Caco-2 (cell line): Measurements from ENCODE around the gene IL6. TPM values are rescaled to one million over a fixed set of nuclear protein-coding genes. Genes with fewer than 3 reads are reported as not detected.

Experiments
- BruUV-seq: library from RNA; stranded (reverse); fragments of 400-500 nt; replicated peaks from 2 replicates; lab custom pipeline; 2021; lab: Mats Ljungman, UMichigan
- CTCF ChIA-PET: fragments of 300-600 bp; sonication (Branson Sonifier 250); formaldehyde crosslinking; loops from one replicate; lab custom pipeline; 2022; ENCODE audit warnings: antibody characterized with exemption; lab: Charles Lee
- POLR2A ChIA-PET: fragments of 300-600 bp; sonication (Branson Sonifier 250); formaldehyde crosslinking; loops from one replicate; lab custom pipeline; 2022; ENCODE audit warnings: antibody characterized with exemption; lab: Charles Lee
- DNase-seq, 2 experiments: peaks; one replicate each; pipeline versions ENCODE4 v3.0.0 to v3.0.0-alpha.2; 2020 to 2022
- H3K27me3 ChIP-seq: replicated peaks from 2 replicates; pipeline ENCODE4 v1.6.0; 2011; ENCODE audit warnings: low read length; ENCODE audit not compliant: control insufficient read depth, insufficient read depth
- H3K36me3 ChIP-seq: 2 replicates; pipeline ENCODE4 v1.5.1; 2011; ENCODE audit warnings: low read length; ENCODE audit not compliant: control insufficient read depth, insufficient read depth
- H3K4me1 ChIP-seq: fragments of 250-450 bp; sonication (Bioruptor Pico); 2 replicates; pipeline ENCODE4 v1.5.1; 2020; ENCODE audit warnings: mild to moderate bottlenecking
- H3K4me3 ChIP-seq: 2 replicates; pipeline ENCODE4 v1.5.1; 2011; ENCODE audit warnings: low read depth, mild to moderate bottlenecking, control low read depth, low read length
- H3K9me3 ChIP-seq: fragments of 250-450 bp; sonication (Bioruptor Pico); 2 replicates; pipeline ENCODE4 v1.5.1; 2020; ENCODE audit warnings: mild to moderate bottlenecking, moderate library complexity
- H3K27ac Mint-ChIP-seq: one replicate; pipeline ENCODE4 v1.8.0; 2022; ENCODE audit warnings: mixed read lengths; ENCODE audit not compliant: unreplicated experiment
- H3K27me3 Mint-ChIP-seq: one replicate; pipeline ENCODE4 v1.8.0; 2022; ENCODE audit warnings: mixed read lengths; ENCODE audit not compliant: insufficient read depth, unreplicated experiment
- H3K36me3 Mint-ChIP-seq: one replicate; pipeline ENCODE4 v1.8.0; 2022; ENCODE audit warnings: mild to moderate bottlenecking, mixed read lengths; ENCODE audit not compliant: insufficient read depth, unreplicated experiment
- H3K4me1 Mint-ChIP-seq: one replicate; pipeline ENCODE4 v1.8.0; 2022; ENCODE audit warnings: low read depth, mixed read lengths; ENCODE audit not compliant: unreplicated experiment
- H3K4me3 Mint-ChIP-seq: one replicate; pipeline ENCODE4 v1.8.0; 2022; ENCODE audit warnings: mild to moderate bottlenecking, moderate library complexity, mixed read lengths; ENCODE audit not compliant: unreplicated experiment
- H3K9me3 Mint-ChIP-seq: one replicate; pipeline ENCODE4 v1.8.0; 2022; ENCODE audit warnings: mixed read lengths; ENCODE audit not compliant: unreplicated experiment
- CTCF ChIP-seq, 2 experiments: fragments of 200-600 bp in 1 of 2; IDR thresholded peaks; 1 replicate in 1 of 2; 2 replicates in 1 of 2; pipeline versions ENCODE4 v1.5.1 to v1.8.0; 2011 to 2022; ENCODE audit warnings: antibody characterized with exemption in 1 of 2, control low read depth in 1 of 2, inconsistent platforms in 1 of 2, low read depth in 1 of 2, low read length in 1 of 2, mild to moderate bottlenecking in 1 of 2, moderate library complexity in 1 of 2; ENCODE audit not compliant: insufficient read depth in 1 of 2, severe bottlenecking in 1 of 2, unreplicated experiment in 1 of 2
- intact Hi-C: fragments of 100-400 bp; cut with micrococcal nuclease; formaldehyde crosslinking; loops from one replicate; pipeline ENCODE4 v1.10.0; 2022; ENCODE audit not compliant: unreplicated experiment
- total RNA-seq: library from RNA; stranded (reverse); gene quantifications from 2 replicates; pipeline ENCODE4 v1.2.3, GENCODE V29; 2022

IL6 gene
- total RNA-seq, 1 experiment from 2014 or later: not detected

GRCh38 chr7:22762866-22763265 is 35.9 kb downstream of the IL6 start:
- H3K27me3 ChIP-seq: no peaks in the 10 kb centered on the region
- Mint-ChIP-seq H3K9me3 (no peaks in the 10 kb centered on the region), H3K4me3 (no peak overlapping the region), H3K36me3 (no peaks in the 10 kb centered on the region), H3K27me3 (no peaks in the 10 kb centered on the region), H3K4me1 (peaks cover 8% of the 10 kb centered on the region), H3K27ac (no peak overlapping the region)
- no peaks in the 10 kb centered on the region for H3K36me3 ChIP-seq
- no peak overlapping the region for H3K4me3 ChIP-seq
- ChIA-PET CTCF (no interaction called here), POLR2A (no interaction called here)
- H3K9me3 ChIP-seq: no peaks in the 10 kb centered on the region
- intact Hi-C loops: no loop called here
- no peak for TF ChIP-seq CTCF (IDR thresholded peaks at IDR 0.05; ENCODE audit: insufficient read depth in 1 of 2, low read depth in 1 of 2, low read length in 1 of 2, severe bottlenecking in 1 of 2, unreplicated experiment in 1 of 2)
- DNase-seq: no peak
- no peaks in the 10 kb centered on the region for H3K4me1 ChIP-seq
- BruUV-seq: no TSS peak

DNA sequence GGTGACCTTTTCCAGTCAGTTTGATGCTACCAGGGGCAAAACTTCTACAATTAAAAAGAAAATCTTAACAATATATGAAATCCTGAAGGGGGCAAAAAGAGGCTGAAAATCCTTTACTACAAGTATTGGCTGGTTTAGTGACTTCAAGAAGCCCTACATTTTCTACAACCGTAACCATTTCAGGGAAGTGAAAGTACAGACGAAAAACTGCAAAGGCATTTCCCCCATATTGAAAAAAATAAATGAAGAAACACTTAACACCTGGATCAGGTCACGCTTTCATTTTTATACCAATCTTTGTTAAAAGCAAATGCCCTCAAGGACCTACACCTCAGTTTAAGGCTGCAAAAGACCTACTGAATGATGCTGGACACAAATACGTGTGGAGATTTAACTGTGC is 38.6 kb downstream of the IL6 start:
- Mint-ChIP-seq H3K4me1 (peaks cover 8% of the 10 kb centered on the region), H3K4me3 (no peak overlapping the region), H3K9me3 (no peaks in the 10 kb centered on the region), H3K27me3 (no peaks in the 10 kb centered on the region), H3K36me3 (no peaks in the 10 kb centered on the region), H3K27ac (no peak overlapping the region)
- H3K4me1 ChIP-seq: no peaks in the 10 kb centered on the region
- intact Hi-C loops: no loop called here
- no peaks in the 10 kb centered on the region for H3K27me3 ChIP-seq
- H3K36me3 ChIP-seq: no peaks in the 10 kb centered on the region
- H3K4me3 ChIP-seq: no peak overlapping the region
- ChIA-PET CTCF (no interaction called here), POLR2A (no interaction called here)
- no TSS peak for BruUV-seq
- H3K9me3 ChIP-seq: no peaks in the 10 kb centered on the region
- TF ChIP-seq CTCF (IDR thresholded peaks at IDR 0.05; ENCODE audit: insufficient read depth in 1 of 2, low read depth in 1 of 2, low read length in 1 of 2, severe bottlenecking in 1 of 2, unreplicated experiment in 1 of 2): no peak
- DNase-seq: no peak

- no peaks in the 10 kb centered on the region for H3K36me3 ChIP-seq
- no peaks in the 10 kb centered on the region for H3K4me1 ChIP-seq
- intact Hi-C loops: no loop called here
- no peaks in the 10 kb centered on the region for H3K27me3 ChIP-seq
- Mint-ChIP-seq H3K27me3 (no peaks in the 10 kb centered on the region), H3K4me1 (peaks cover 19% of the 10 kb centered on the region), H3K4me3 (no peak overlapping the region), H3K36me3 (no peaks in the 10 kb centered on the region), H3K27ac (no peak overlapping the region), H3K9me3 (no peaks in the 10 kb centered on the region)
- ChIA-PET POLR2A (no interaction called here), CTCF (no interaction called here)
- H3K4me3 ChIP-seq: no peak overlapping the region
- TF ChIP-seq CTCF (IDR thresholded peaks at IDR 0.05; ENCODE audit: insufficient read depth in 1 of 2, low read depth in 1 of 2, low read length in 1 of 2, severe bottlenecking in 1 of 2, unreplicated experiment in 1 of 2): no peak
- no TSS peak for BruUV-seq
- H3K9me3 ChIP-seq: no peaks in the 10 kb centered on the region
- DNase-seq: no peak
These were observed 44.3 kb downstream of the IL6 start for GRCh38 chr7:22771194-22771871.
